CD4-positive, alpha-beta T cell treated with Interleukin-4 for 1 hour (primary cell): Measurements from ENCODE around the gene RUNX1.

ENCODE experiments used
- DNase-seq, 2 donors: peaks; one replicate each; pipeline ENCODE4 v3.0.0-alpha.2; 2020 to 2022

The RUNX1 gene

DNA sequence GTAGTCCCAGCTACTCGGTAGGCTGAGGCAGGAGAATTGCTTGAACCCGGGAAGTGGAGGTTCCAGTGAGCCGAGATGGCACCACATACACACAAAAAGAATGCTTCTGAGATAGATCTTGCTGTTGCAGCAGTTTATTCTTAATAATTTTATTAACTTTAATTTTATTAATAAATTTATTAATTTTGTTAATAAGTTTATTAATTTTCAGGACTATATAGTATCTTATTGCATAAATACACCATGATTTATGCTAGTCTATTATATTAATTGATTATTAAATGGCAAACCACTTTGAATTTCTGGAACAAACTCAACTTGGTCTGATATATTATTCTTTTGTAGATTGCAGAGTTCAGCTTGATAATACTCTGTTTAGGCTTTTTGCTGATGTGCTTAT lies 280.8 kb downstream of the RUNX1 start:
- DNase-seq: no peak

DNA sequence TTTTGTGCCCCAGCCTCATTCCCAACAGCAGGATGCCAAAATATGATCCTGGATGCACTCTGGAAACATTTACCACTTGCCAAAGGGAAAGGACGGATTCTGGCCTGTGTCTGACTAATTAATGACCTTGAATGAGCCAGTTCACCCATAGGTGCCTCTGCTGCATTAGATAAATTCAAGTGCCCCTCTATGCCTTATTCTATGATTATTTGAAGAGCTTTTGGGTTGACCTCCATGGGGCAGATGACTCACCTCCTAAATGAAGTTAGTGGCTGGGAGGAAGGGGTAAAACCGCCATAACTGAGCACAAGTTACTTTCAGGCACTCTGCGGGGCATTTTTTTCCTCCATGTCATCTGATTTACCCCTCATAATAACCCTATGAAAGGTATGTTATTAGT lies 282.2 kb downstream of the RUNX1 start:
- no peak for DNase-seq

- no peak for DNase-seq
Measured at GRCh38 chr21:34765619-34766018, 283.5 kb downstream of the RUNX1 start.

DNA sequence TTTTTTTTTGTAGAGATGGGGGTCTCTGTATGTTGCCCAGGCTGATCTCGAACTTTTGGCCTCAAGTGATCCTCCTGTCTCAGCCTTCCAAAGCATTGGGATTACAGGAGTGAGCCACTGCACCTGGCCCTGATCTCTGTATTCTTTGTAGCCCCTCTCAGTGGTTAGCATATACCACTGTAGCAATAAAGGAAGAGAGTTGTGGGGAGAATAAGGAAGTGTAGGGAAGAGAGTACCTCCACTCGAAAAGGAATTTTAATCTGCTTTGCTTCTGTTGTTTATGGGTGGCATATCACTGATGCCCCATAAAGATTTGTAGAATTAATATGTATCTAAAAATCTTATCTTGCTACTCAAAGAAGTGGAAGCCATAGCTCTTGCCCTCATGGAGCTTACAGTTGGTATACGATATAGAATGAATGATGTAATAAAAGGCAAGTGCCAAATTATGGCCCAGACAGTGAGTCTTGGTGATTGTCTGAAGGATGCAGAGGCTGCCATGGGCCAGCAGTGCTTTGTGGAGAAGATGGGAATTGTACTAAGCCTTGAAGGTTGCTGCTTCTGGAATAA lies 284.3 kb downstream of the RUNX1 start:
- DNase-seq: no peak

- DNase-seq: no peak
Measured at GRCh38 chr21:34762786-34763185, 286.3 kb downstream of the RUNX1 start.

GRCh38 chr21:34761758-34762330 lies 287.3 kb downstream of the RUNX1 start:
- DNase-seq: no peak

- DNase-seq: no peak
Measured at GRCh38 chr21:34754690-34755647, 294.1 kb downstream of the RUNX1 start.

- DNase-seq: no peak
Measured at GRCh38 chr21:34748862-34749261, 300.2 kb downstream of the RUNX1 start.

GRCh38 chr21:34745557-34746255 lies 303.4 kb downstream of the RUNX1 start:
- peak; percentile 65 for DNase-seq

DNA sequence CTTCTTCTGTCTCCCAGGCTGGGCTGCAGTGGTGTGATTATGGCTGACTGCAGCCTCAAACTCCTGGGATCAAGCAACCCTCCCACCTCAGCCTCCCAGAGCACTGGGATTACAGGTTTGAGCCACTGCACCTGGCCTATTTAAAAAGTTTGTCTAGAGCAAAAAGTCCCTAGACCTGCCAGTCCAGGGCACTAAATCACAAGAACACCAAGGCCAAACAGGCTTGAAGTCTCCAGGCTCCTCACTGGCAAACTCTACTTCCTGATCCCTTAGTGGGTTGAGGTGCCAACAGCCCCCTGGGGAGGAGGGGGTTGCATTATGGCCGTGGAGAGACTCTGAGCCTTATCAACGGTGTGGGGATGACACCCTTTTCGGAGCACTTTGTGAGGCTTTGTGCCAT lies 304.3 kb downstream of the RUNX1 start:
- no peak for DNase-seq

DNA sequence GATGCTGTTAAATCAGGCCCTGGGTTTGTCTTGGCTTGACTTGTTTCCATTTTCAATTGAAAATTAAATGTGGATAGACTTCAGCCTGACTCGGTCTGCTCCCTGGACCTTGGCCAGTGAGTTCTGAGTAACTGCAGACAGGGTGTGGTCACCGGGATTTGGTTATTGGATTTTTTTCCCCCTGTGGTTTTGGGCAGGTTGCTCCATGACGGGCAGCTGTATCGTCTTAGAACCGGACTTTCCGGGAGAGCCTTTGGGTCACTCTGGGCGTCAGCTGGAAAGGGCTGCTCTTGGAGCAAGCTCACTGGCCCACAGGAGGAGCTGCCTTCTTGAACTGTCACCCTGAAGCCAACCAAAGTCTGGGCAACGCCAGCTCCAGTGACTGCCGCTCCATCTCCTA lies 305.3 kb downstream of the RUNX1 start:
- DNase-seq: no peak

GRCh38 chr21:34743285-34743684 lies 305.8 kb downstream of the RUNX1 start:
- no peak for DNase-seq

DNA sequence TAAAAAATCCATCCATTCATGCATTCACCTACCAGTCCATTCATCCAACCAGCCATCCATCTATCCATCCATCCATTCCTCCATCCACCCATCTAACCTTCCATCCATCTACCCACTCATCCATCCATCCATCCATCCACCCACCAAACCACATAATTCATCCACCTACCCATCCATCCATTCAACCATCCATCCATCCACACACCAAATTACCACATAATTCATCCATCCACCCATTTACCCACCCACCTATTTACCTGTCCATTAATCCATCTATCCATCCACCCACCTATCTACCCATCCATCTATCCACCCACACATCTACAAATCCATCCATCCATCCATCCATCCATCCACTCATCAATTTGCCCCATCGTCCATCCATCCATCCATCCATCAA lies 308.9 kb downstream of the RUNX1 start:
- DNase-seq: no peak
